Measurements from ENCODE around the gene DAGLB.
"Not testable (repeated sequence)": the region's sequence is repeated elsewhere in the genome, so short reads cannot be mapped to it uniquely, and the experiment has no call there.

Gene DAGLB

GRCh38 chr7:6394114-6394513 is 53.6 kb downstream of the DAGLB start:
- DNase-seq, result no peak

- DNase-seq, result no peak
Observed at GRCh38 chr7:6393667-6394056, 54.1 kb downstream of the DAGLB start.

- no peak for DNase-seq
Observed at GRCh38 chr7:6392712-6393666, 54.8 kb downstream of the DAGLB start.

GRCh38 chr7:6389728-6390127 is 58.0 kb downstream of the DAGLB start:
- no peak for DNase-seq

GRCh38 chr7:6387734-6388294 is 59.9 kb downstream of the DAGLB start:
- DNase-seq, result no peak

GRCh38 chr7:6386779-6387178 is 61.0 kb downstream of the DAGLB start:
- DNase-seq, result no peak

GRCh38 chr7:6385909-6386560 is 61.7 kb downstream of the DAGLB start:
- no peak for DNase-seq

GRCh38 chr7:6385110-6385781 is 62.5 kb downstream of the DAGLB start:
- DNase-seq, result peak; percentile 68

- DNase-seq, result no peak
Observed at GRCh38 chr7:6384327-6384726, 63.4 kb downstream of the DAGLB start.

- DNase-seq, result no peak
Observed at GRCh38 chr7:6382817-6383216, 64.9 kb downstream of the DAGLB start.

- DNase-seq, result not testable (repeated sequence)
Observed at GRCh38 chr7:6381846-6382245, 65.9 kb downstream of the DAGLB start.

- no peak for DNase-seq
Observed at GRCh38 chr7:6380310-6381095, 67.3 kb downstream of the DAGLB start.

- DNase-seq, result no peak
Observed at GRCh38 chr7:6379886-6380285, 67.9 kb downstream of the DAGLB start.

GRCh38 chr7:6378556-6378955 is 69.2 kb downstream of the DAGLB start:
- DNase-seq, result not testable (repeated sequence)

GRCh38 chr7:6376820-6377219 is 70.9 kb downstream of the DAGLB start:
- DNase-seq, result no peak

- DNase-seq, result no peak
Observed at GRCh38 chr7:6375348-6376101, 72.2 kb downstream of the DAGLB start.

GRCh38 chr7:6367701-6368211 is 80.0 kb downstream of the DAGLB start:
- no peak for DNase-seq

GRCh38 chr7:6365451-6365850 is 82.3 kb downstream of the DAGLB start:
- no peak for DNase-seq

GRCh38 chr7:6360841-6361240 is 86.9 kb downstream of the DAGLB start:
- no peak for DNase-seq

GRCh38 chr7:6359734-6360133 is 88.0 kb downstream of the DAGLB start:
- no peak for DNase-seq
